ENCODE results near the gene TAGLN3.

The TAGLN3 gene

GRCh38 chr3:111978583-111979433 is 19.9 kb upstream of the TAGLN3 start, which contains the start of gene ABHD10:
Gene ABHD10, plus strand, starts transcription at chr3:111979026. Its CDS starts 36 bp downstream, at chr3:111979062.
- peak; percentile 97 for DNase-seq

GRCh38 chr3:111979434-111980038 is 19.2 kb upstream of the TAGLN3 start:
- no peak for DNase-seq

GRCh38 chr3:111980716-111981456 is 17.8 kb upstream of the TAGLN3 start:
- no peak for DNase-seq

- no peak for DNase-seq
Observed at GRCh38 chr3:111981457-111981763, 17.3 kb upstream of the TAGLN3 start.

GRCh38 chr3:111984636-111985298 is 14.0 kb upstream of the TAGLN3 start:
- DNase-seq = no peak

- DNase-seq = no peak
Observed at GRCh38 chr3:111986800-111987199, 11.9 kb upstream of the TAGLN3 start.

GRCh38 chr3:111989061-111989678 is 9.6 kb upstream of the TAGLN3 start:
- DNase-seq = no peak

- no peak for DNase-seq
Observed at GRCh38 chr3:111993038-111993437, 5.7 kb upstream of the TAGLN3 start.

GRCh38 chr3:111999484-112000324 is 982 bp downstream of the TAGLN3 start:
- no peak for DNase-seq

- no peak for DNase-seq
Observed at GRCh38 chr3:112000367-112000771, 1.6 kb downstream of the TAGLN3 start.

- no peak for DNase-seq
Observed at GRCh38 chr3:112000966-112001365, 2.2 kb downstream of the TAGLN3 start.

- DNase-seq = no peak
Observed at GRCh38 chr3:112001526-112001925, 2.8 kb downstream of the TAGLN3 start.

GRCh38 chr3:112002096-112002971 is 3.6 kb downstream of the TAGLN3 start:
- no peak for DNase-seq

- no peak for DNase-seq
Observed at GRCh38 chr3:112003321-112004080, 4.8 kb downstream of the TAGLN3 start.

GRCh38 chr3:112004187-112004586 is 5.5 kb downstream of the TAGLN3 start:
- DNase-seq = no peak

- no peak for DNase-seq
Observed at GRCh38 chr3:112004669-112005068, 5.9 kb downstream of the TAGLN3 start.

- no peak for DNase-seq
Observed at GRCh38 chr3:112005091-112005672, 6.5 kb downstream of the TAGLN3 start.

- no peak for DNase-seq
Observed at GRCh38 chr3:112007633-112008032, 8.9 kb downstream of the TAGLN3 start.

GRCh38 chr3:112009670-112010069 is 10.9 kb downstream of the TAGLN3 start:
- no peak for DNase-seq

GRCh38 chr3:112010636-112011035 is 11.9 kb downstream of the TAGLN3 start:
- DNase-seq = no peak

All from islet precursor cell (in vitro differentiated cells).